Measurements from ENCODE around the gene SLC41A3.
"Not testable (repeated sequence)": the region's sequence is repeated elsewhere in the genome, so short reads cannot be mapped to it uniquely, and the experiment has no call there.

Gene SLC41A3

DNA sequence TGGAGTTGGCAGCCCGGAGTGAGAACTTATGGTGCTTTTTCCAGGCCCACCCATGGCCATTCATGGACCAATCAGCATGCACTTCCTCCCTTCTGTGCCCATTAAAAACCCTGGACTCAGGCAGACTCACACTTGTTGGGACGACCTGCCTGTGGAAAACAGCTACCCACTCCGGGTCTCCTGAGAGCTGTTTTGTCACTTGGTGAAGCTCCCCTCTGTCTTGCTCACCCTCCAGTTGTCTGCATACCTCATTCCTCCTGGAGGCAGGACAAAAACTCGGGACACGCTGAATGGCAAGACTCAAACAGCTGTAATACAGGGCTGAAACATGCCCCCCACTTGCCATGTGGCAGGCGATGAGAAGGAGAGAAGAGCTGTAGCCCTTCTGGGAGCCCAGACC lies 79.7 kb downstream of the SLC41A3 start:
- no peak overlapping the region for H3K4me3 Mint-ChIP-seq

DNA sequence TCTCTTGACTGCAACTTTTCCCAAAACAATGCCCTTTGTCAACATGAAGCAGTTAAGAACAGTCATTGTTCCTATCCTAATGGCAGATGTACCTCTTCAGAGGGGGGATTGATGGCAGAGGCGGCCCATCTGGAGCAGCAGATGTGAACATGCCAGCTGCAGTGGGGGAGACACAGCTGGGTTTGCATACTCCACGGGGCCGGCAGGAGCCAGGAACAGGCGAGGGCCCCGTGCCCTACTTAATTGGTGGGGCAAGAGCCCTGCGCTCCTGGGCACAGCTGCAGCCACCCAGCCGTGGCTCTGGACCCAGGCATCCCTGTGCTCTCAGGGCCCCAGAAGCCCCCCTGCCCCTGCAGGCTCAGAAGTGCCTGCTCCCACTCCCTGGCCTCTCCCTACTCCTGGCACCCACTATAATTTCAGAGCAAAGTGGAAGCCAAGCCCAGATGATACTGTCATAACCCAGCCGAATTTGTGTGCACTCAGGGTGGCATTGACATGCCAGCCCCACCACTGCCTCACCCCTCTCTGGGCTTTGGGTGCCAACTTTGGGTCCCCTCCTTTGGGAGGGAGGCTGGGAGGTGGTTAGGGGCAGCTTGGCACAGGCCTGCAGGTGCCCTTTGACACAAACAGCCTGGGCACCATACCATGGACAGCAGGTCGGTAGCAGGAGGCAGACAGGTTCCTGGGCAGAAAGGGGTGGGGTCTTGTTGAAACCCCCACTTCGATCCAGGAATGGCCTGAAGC lies 80.3 kb downstream of the SLC41A3 start:
- Mint-ChIP-seq H3K9me3 (peaks cover 8% of the 10 kb centered on the region), H3K36me3 (peaks cover 18% of the 10 kb centered on the region), H3K27ac (no peak overlapping the region), H3K4me3 (no peak overlapping the region), H3K27me3 (no peaks in the 10 kb centered on the region), H3K4me1 (no peaks in the 10 kb centered on the region)

More for the DNA sequence above, 79.7 kb downstream of the SLC41A3 start:
- no peak overlapping the region for H3K27ac Mint-ChIP-seq
- no peaks in the 10 kb centered on the region for H3K27me3 Mint-ChIP-seq
- peaks cover 6% of the 10 kb centered on the region for H3K9me3 Mint-ChIP-seq
- H3K4me1 Mint-ChIP-seq, result no peaks in the 10 kb centered on the region
- H3K36me3 Mint-ChIP-seq, result peaks cover 22% of the 10 kb centered on the region

- no peaks in the 10 kb centered on the region for H3K27me3 Mint-ChIP-seq
- H3K4me1 Mint-ChIP-seq, result no peaks in the 10 kb centered on the region
- H3K36me3 Mint-ChIP-seq, result peaks cover 9% of the 10 kb centered on the region
- H3K4me3 Mint-ChIP-seq, result no peak overlapping the region
- H3K27ac Mint-ChIP-seq, result no peak overlapping the region
- H3K9me3 Mint-ChIP-seq, result peaks cover 10% of the 10 kb centered on the region
These were observed 81.7 kb downstream of the SLC41A3 start for GRCh38 chr3:126002189-126002588.

GRCh38 chr3:125996751-125997150 lies 87.2 kb downstream of the SLC41A3 start:
- H3K27ac Mint-ChIP-seq, H3K27me3 Mint-ChIP-seq, H3K9me3 Mint-ChIP-seq: not testable (repeated sequence)

GRCh38 chr3:125990253-125990970 lies 93.5 kb downstream of the SLC41A3 start:
- peaks cover 4% of the 10 kb centered on the region for H3K36me3 Mint-ChIP-seq
- H3K4me1 Mint-ChIP-seq, result peaks cover 11% of the 10 kb centered on the region
- no peaks in the 10 kb centered on the region for H3K9me3 Mint-ChIP-seq
- H3K27ac Mint-ChIP-seq, result peak overlapping the region; percentile 92
- H3K4me3 Mint-ChIP-seq, result peak overlapping the region; percentile 94
- peaks cover 5% of the 10 kb centered on the region for H3K27me3 Mint-ChIP-seq

More at GRCh38 chr3:125996751-125997150, 87.2 kb downstream of the SLC41A3 start:
- H3K4me3 Mint-ChIP-seq, H3K4me1 Mint-ChIP-seq, H3K36me3 Mint-ChIP-seq: not testable (repeated sequence)

DNA sequence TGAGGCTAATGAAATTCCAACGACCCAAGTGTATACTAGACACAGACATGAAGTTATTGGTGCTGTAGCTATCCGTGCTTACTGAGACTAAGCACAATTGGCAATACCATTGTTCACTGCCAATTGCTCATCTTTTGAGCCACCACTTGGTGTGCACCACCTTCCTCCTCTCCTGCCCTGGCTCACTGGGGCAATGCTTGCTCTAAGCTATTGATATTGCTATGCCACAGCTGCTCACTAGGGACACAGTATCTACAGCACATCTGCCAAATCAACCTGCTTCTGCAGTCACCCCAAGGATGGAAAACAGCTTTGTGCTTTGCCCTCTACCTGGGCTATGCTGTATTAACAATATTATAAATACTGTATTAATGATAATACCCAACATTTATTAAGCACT lies 99.0 kb downstream of the SLC41A3 start:
- H3K27ac Mint-ChIP-seq, result not testable (repeated sequence)

GRCh38 chr3:125977104-125977503 lies 106.8 kb downstream of the SLC41A3 start:
- not testable (repeated sequence) for H3K4me1 Mint-ChIP-seq, H3K27ac Mint-ChIP-seq

More for the DNA sequence above, 99.0 kb downstream of the SLC41A3 start:
- not testable (repeated sequence) for H3K9me3 Mint-ChIP-seq, H3K4me1 Mint-ChIP-seq, H3K36me3 Mint-ChIP-seq, H3K27me3 Mint-ChIP-seq, H3K4me3 Mint-ChIP-seq

GRCh38 chr3:125976003-125976390 lies 107.9 kb downstream of the SLC41A3 start:
- not testable (repeated sequence) for H3K36me3 Mint-ChIP-seq, H3K9me3 Mint-ChIP-seq, H3K27ac Mint-ChIP-seq, H3K4me1 Mint-ChIP-seq, H3K27me3 Mint-ChIP-seq, H3K4me3 Mint-ChIP-seq

More at GRCh38 chr3:125977104-125977503, 106.8 kb downstream of the SLC41A3 start:
- H3K36me3 Mint-ChIP-seq, H3K9me3 Mint-ChIP-seq, H3K27me3 Mint-ChIP-seq, H3K4me3 Mint-ChIP-seq: not testable (repeated sequence)

DNA sequence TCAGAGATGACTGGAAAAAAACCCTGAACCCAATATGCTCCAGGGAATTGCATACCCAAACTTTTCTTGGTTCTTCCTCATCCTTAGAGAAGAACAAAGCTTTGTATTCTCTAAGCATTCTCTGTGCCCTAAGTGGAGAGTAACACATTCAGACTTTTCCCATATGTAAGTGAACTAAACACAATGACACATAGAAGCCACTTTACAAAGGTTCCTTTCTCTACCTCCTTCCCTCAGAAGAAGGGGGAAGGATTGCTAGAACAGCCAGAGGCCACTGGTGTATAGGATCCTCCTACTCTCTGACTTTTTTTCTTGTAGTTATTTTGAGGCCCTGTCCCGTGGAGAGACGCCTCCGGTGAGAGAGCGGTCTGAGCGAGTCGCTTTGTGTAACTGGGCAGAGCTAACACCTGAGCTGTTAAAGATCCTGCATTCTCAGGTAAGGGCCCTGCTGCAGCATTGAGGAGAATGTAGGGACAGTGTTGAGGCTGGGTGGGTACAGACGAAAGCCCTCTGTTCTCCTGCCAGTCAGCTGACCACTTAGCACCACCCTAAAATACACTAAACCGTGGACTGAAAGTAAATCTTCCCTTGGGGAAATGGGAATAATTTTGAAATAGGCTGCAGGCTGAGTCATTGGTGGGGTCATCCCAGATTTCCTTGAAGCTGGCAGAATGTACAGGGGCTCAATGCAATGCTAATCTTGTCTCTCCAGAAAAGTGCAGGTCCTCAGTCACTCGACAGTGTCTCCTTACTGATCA lies 108.5 kb downstream of the SLC41A3 start:
- H3K27ac Mint-ChIP-seq, H3K27me3 Mint-ChIP-seq, H3K9me3 Mint-ChIP-seq, H3K4me1 Mint-ChIP-seq, H3K36me3 Mint-ChIP-seq, H3K4me3 Mint-ChIP-seq: not testable (repeated sequence)

DNA sequence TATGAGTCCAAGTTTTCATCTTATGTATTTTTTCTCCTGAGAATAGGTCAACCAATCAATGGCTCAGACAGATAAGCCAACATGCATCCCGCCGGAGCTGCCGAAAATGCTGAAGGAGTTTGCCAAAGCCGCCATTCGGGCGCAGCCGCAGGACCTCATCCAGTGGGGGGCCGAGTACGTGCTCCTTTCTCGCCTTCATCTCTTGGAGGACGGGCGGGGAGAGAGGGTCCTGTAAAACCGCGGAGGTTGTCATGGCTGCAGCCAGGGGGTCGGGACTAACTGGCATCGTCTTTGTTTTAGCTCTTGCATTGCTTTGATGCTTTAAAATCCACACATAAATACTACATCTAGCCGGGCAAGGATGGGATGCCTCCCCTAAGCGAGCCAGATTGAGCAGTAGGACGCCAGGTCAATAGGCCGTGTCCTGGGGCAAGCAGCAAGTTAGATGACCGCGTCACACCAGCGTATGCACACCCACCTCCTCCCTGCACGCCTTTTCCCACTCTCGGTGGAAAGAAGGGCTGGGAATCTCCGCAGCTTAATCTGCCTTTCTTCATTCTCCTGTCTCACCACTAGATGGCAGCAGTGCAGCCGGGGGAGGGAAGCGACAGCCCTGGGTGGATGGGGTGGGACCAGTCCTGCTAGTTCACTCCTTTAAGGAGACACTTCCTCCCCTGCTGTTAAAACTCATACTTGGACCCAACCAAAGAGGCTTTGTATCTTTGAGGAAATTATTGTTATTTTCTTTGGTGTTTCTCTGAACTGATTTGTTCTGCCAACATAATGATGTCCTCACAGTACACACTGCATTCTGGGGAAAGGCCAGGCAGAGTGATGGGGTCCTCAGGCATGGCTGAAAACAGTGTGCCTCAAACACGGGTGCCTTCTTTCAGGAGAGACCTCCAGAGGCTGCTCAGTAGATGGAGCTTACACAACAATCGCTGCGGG lies 111.7 kb downstream of the SLC41A3 start:
- Mint-ChIP-seq H3K27me3 (peaks cover 14% of the 10 kb centered on the region), H3K4me3 (peak overlapping the region; percentile 72)
- H3K36me3 Mint-ChIP-seq, H3K4me1 Mint-ChIP-seq, H3K27ac Mint-ChIP-seq, H3K9me3 Mint-ChIP-seq: not testable (repeated sequence)

- H3K4me1 Mint-ChIP-seq, H3K36me3 Mint-ChIP-seq, H3K27ac Mint-ChIP-seq, H3K9me3 Mint-ChIP-seq: not testable (repeated sequence)
- Mint-ChIP-seq H3K4me3 (peak within 1 kb of the TSS; percentile 69), H3K27me3 (peaks cover 14% of the 10 kb centered on the region)
These were observed 115.0 kb downstream of the SLC41A3 start, which contains the start of gene ROPN1B for GRCh38 chr3:125968701-125969592. Gene ROPN1B (plus strand): TSS chr3:125969178. CDS start chr3:125972055, 2,877 bp downstream.

GRCh38 chr3:125968121-125968520 lies 115.8 kb downstream of the SLC41A3 start:
- H3K9me3 Mint-ChIP-seq, H3K27ac Mint-ChIP-seq, H3K36me3 Mint-ChIP-seq, H3K4me3 Mint-ChIP-seq, H3K4me1 Mint-ChIP-seq: not testable (repeated sequence)
- H3K27me3 Mint-ChIP-seq, result peaks cover 15% of the 10 kb centered on the region

DNA sequence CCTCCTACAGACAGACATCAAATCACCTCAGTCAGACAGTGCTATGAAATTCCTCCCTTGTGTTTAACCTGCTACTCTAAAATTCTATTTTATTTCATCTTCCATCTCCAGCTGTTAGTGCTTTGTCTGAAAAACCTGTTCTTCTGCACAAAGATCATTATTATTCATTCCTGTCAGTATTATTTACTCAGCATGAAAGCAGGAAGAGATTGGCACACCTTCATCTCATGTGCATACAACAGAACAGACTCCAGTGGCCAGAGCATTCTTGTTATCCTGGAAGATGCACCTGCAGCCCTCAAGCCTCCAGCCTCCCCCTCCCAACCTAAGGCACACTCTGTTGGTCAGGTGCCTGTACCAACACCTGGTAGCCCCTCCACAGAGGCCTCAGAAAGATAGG lies 116.8 kb downstream of the SLC41A3 start:
- H3K36me3 Mint-ChIP-seq, result no peaks in the 10 kb centered on the region
- no peak overlapping the region for H3K4me3 Mint-ChIP-seq
- no peaks in the 10 kb centered on the region for H3K9me3 Mint-ChIP-seq
- peaks cover 13% of the 10 kb centered on the region for H3K27me3 Mint-ChIP-seq
- peaks cover 3% of the 10 kb centered on the region for H3K4me1 Mint-ChIP-seq
- H3K27ac Mint-ChIP-seq, result no peak overlapping the region

DNA sequence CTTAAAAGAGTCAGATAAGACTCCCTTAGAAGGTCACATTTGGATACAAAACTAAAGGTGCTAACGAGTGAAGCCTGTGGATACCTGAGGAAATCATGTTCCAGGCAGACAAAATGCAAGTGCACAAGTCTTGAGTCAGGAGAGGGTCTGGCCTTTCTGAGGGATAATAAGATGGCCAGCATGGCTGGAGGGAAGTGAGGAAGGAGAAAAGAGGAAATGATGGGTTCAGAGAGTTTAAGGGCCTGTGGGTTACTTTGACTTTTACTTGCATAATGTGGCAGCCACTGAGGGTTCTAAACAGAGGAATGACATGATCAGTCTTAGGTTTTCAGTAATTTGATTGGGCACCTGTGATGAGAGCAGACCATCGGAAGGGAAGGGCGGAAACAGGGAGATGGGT lies 118.4 kb downstream of the SLC41A3 start:
- Mint-ChIP-seq H3K36me3 (no peaks in the 10 kb centered on the region), H3K4me1 (no peaks in the 10 kb centered on the region), H3K27me3 (peaks cover 7% of the 10 kb centered on the region), H3K9me3 (no peaks in the 10 kb centered on the region), H3K4me3 (no peak overlapping the region), H3K27ac (no peak overlapping the region)

Measured in activated naive CD4-positive, alpha-beta T cell treated with anti-CD3 and anti-CD28 coated beads, Interleukin-2, amount 50 U/mL, for 24 hours (primary cell).